NT2/D1 (cell line): ENCODE results near the gene STX16.

Experiments
- SUZ12 ChIP-seq: IDR thresholded peaks from 2 replicates; pipeline ENCODE4 v1.6.1; 2011; ENCODE audit not compliant: insufficient read length, insufficient read depth; ENCODE audit errors: extremely low read depth
- YY1 ChIP-seq: IDR thresholded peaks from 2 replicates; pipeline ENCODE4 v1.6.1; 2011; ENCODE audit not compliant: insufficient read length, insufficient read depth
- ZNF274 ChIP-seq: IDR thresholded peaks from 2 replicates; pipeline ENCODE4 v1.6.1; 2011; ENCODE audit warnings: mild to moderate bottlenecking, low read depth, low read length

- TF ChIP-seq YY1 (no peak), SUZ12 (no peak), ZNF274 (no peak)
Observed at GRCh38 chr20:58719971-58720371, 68.9 kb downstream of the STX16 start.
